ENCODE measurements around the gene KCNG2. TPM values are rescaled to one million over a fixed set of nuclear protein-coding genes. Genes with fewer than 3 reads are reported as not detected.
A peak's percentile ranks its signal among the peaks of the same experiment; 100 is the strongest.
"Not testable (repeated sequence)": the region's sequence is repeated elsewhere in the genome, so short reads cannot be mapped to it uniquely, and the experiment has no call there.

KCNG2 gene
- total and polyA plus RNA-seq, 12 donors: 0.06 to 2.9 (median 0.50) TPM; not detected in 3

GRCh38 chr18:79750980-79751571 lies 46.7 kb upstream of the KCNG2 start:
- WGBS, 4 donors: 91 to 95% (median 91%) methylated on average over 6 to 13 of the region's 13 CpGs
- no peak overlapping the region for H3K4me3 ChIP-seq
- intact Hi-C loops (cut with DNase I): no loop called here
- H3K36me3 ChIP-seq (replicated peaks in 1 of 2): peaks cover 0 to 25% of the 10 kb centered on the region in 2 donors
- DNase-seq: no peak
- no peaks in the 10 kb centered on the region for H3K27me3 ChIP-seq
- no peaks in the 10 kb centered on the region for H3K4me1 ChIP-seq (replicated peaks in 1 of 2)
- no peaks in the 10 kb centered on the region for H3K9me3 ChIP-seq (replicated peaks in 1 of 3)
- no peak for TF ChIP-seq POLR2A (IDR thresholded peaks at IDR 0.05)
- TF ChIP-seq, protein P1, sequence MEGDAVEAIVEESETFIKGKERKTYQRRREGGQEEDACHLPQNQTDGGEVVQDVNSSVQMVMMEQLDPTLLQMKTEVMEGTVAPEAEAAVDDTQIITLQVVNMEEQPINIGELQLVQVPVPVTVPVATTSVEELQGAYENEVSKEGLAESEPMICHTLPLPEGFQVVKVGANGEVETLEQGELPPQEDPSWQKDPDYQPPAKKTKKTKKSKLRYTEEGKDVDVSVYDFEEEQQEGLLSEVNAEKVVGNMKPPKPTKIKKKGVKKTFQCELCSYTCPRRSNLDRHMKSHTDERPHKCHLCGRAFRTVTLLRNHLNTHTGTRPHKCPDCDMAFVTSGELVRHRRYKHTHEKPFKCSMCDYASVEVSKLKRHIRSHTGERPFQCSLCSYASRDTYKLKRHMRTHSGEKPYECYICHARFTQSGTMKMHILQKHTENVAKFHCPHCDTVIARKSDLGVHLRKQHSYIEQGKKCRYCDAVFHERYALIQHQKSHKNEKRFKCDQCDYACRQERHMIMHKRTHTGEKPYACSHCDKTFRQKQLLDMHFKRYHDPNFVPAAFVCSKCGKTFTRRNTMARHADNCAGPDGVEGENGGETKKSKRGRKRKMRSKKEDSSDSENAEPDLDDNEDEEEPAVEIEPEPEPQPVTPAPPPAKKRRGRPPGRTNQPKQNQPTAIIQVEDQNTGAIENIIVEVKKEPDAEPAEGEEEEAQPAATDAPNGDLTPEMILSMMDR (IDR thresholded peaks at IDR 0.05): no peak
- H3K27ac ChIP-seq: no peak overlapping the region

- peaks cover 0 to 25% of the 10 kb centered on the region in 2 donors for H3K36me3 ChIP-seq (replicated peaks in 1 of 2)
- H3K4me3 ChIP-seq; intact Hi-C loops (cut with DNase I); DNase-seq; H3K27me3 ChIP-seq; H3K4me1 ChIP-seq (replicated peaks in 1 of 2); H3K9me3 ChIP-seq (replicated peaks in 1 of 3); H3K27ac ChIP-seq: not testable (repeated sequence)
- 91 to 99% (median 98%) methylated on average over 4 to 18 of the region's 20 CpGs for WGBS, 4 donors
Observed at GRCh38 chr18:79751918-79752578, 45.7 kb upstream of the KCNG2 start.

DNA sequence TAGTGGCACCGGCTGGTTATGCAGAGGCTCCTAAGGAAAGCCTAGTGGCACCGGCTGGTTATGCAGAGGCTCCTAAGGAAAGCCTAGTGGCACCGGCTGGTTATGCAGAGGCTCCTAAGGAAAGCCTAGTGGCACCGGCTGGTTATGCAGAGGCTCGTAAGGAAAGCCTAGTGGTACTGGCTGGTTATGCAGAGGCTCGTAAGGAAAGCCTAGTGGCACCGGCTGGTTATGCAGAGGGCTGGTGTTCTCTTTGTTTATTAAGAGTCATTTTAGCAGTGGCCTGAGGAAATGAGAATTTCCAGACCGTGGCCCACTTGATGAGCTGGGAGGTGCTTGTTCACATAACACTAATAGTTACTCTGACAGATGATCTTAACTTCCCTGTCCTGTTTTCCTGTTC lies 44.8 kb upstream of the KCNG2 start:
- H3K27me3 ChIP-seq; H3K27ac ChIP-seq; H3K4me1 ChIP-seq (replicated peaks in 1 of 2); DNase-seq; H3K4me3 ChIP-seq; H3K9me3 ChIP-seq (replicated peaks in 1 of 3); intact Hi-C loops (cut with DNase I): not testable (repeated sequence)
- 91 to 97% (median 95%) methylated on average over 5 to 8 of the region's 8 CpGs for WGBS, 4 donors
- H3K36me3 ChIP-seq (replicated peaks in 1 of 2): peaks cover 0 to 25% of the 10 kb centered on the region in 2 donors

GRCh38 chr18:79753391-79753851 lies 44.3 kb upstream of the KCNG2 start:
- Histone ChIP-seq H3K27ac (no peak overlapping the region), H3K27me3 (no peaks in the 10 kb centered on the region), H3K4me1 (replicated peaks in 1 of 2) (no peaks in the 10 kb centered on the region), H3K4me3 (no peak overlapping the region), H3K9me3 (replicated peaks in 1 of 3) (no peaks in the 10 kb centered on the region), H3K36me3 (replicated peaks in 1 of 2) (peaks cover 0 to 25% of the 10 kb centered on the region in 2 donors)
- TF ChIP-seq, protein P1 (IDR thresholded peaks at IDR 0.05): no peak
- no peak for TF ChIP-seq POLR2A (IDR thresholded peaks at IDR 0.05)
- 91 to 97% (median 91%) methylated on average over 23 to 27 of the region's 27 CpGs for WGBS, 4 donors
- intact Hi-C loops (cut with DNase I): no loop called here
- DNase-seq: peak in 1 of 7 donors; percentile 41

DNA sequence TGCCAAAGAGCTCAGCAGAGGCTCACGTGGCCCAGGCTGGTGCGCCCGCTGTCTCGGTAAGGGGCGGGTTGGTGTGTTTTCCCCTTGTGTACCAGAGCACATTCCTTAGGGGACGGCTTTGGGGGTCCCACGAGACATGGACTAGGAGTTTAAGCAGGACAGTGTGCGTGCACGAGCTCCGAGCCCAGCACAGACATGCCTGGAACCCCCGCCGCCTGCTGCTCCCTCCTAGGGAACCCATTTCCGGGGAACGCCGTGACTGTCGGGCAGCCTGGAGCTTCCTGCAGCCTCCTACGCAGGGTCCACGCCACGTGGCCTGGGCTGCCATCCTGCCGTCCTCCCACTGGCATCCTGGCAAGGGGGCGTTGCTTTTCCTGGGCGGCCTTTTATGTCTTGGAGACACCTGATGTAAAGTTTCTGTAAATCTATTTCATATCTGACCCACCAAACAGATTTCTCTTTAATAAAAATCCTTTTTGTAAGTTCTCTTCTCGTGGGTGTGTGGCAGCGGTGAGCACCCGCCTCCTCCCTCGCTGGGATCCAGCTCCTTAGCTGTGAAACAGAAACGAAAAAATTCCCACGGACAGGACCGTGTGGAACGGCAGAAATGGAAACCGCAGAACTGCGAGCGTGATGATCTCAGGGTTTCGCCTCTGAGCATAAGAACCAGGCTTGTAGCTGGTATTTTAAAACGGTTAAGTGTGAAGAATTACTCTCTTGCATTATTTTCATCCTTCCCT lies 43.5 kb upstream of the KCNG2 start:
- H3K4me3 ChIP-seq: no peak overlapping the region
- H3K4me1 ChIP-seq (replicated peaks in 1 of 2): no peaks in the 10 kb centered on the region
- WGBS, 4 donors: 94 to 97% (median 97%) methylated on average over 31 to 35 of the region's 35 CpGs
- DNase-seq: peak in 1 of 7 donors; percentile 36
- TF ChIP-seq, protein P1 (IDR thresholded peaks at IDR 0.05): no peak
- no peak for TF ChIP-seq POLR2A (IDR thresholded peaks at IDR 0.05)
- intact Hi-C loops (cut with DNase I): no loop called here
- H3K9me3 ChIP-seq (replicated peaks in 1 of 3): no peaks in the 10 kb centered on the region
- no peak overlapping the region for H3K27ac ChIP-seq
- H3K27me3 ChIP-seq: no peaks in the 10 kb centered on the region
- peaks cover 0 to 25% of the 10 kb centered on the region in 2 donors for H3K36me3 ChIP-seq (replicated peaks in 1 of 2)
